ENCODE measurements around the gene PRMT1. TPM values are rescaled to one million over a fixed set of nuclear protein-coding genes. Genes with fewer than 3 reads are reported as not detected.

The PRMT1 gene
- total RNA-seq, 1 donor from 2014 or later: 90.8 TPM

DNA sequence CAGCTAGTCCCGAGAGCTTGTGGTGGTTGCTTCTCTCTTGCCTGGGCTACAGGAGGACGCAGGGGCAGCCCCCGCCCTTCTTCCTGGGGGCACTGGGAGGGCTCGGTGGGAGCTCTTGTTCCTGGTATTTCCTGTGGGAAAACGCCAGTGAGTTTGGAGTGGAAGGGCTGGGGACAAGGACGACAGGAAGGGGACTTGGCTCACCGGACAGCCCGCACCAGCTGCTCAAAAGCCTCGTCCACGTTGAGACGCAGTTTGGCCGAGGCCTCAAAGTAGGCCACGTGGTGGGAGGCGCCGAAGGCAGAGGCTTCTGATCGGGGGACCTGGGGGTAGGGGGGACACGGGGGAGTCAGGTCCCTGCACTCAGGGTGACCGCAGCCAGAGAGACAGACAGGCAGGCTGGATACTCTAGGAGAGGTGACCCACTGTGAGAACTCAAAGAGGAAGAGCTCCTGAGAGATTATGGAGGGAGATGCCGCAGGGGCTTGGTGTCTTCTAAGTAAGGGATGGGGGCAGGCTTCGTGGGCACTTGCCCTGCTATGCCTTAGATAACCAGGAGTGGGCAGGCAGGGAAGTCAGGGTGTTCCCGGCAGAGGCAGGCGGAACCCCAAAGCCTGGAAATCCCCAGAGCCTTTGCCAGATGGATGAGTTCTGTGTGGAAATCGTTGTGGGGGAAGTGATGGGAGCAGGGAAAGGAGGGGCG lies 41.4 kb upstream of the PRMT1 start:
- no peak for ATAC-seq
- Histone ChIP-seq H3K9me3 (no peaks in the 10 kb centered on the region), H3K27ac (peak overlapping the region; percentile 53), H3K36me3 (no peaks in the 10 kb centered on the region), H3K4me1 (peaks cover 20% of the 10 kb centered on the region), H3K4me3 (no peak overlapping the region), H3K27me3 (no peaks in the 10 kb centered on the region)
- TF ChIP-seq, protein P1, sequence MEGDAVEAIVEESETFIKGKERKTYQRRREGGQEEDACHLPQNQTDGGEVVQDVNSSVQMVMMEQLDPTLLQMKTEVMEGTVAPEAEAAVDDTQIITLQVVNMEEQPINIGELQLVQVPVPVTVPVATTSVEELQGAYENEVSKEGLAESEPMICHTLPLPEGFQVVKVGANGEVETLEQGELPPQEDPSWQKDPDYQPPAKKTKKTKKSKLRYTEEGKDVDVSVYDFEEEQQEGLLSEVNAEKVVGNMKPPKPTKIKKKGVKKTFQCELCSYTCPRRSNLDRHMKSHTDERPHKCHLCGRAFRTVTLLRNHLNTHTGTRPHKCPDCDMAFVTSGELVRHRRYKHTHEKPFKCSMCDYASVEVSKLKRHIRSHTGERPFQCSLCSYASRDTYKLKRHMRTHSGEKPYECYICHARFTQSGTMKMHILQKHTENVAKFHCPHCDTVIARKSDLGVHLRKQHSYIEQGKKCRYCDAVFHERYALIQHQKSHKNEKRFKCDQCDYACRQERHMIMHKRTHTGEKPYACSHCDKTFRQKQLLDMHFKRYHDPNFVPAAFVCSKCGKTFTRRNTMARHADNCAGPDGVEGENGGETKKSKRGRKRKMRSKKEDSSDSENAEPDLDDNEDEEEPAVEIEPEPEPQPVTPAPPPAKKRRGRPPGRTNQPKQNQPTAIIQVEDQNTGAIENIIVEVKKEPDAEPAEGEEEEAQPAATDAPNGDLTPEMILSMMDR (IDR thresholded peaks at IDR 0.05): no peak
- intact Hi-C loops (cut with DNase I): no loop called here
- DNase-seq: no peak

GRCh38 chr19:49636233-49636932 lies 40.7 kb upstream of the PRMT1 start:
- Histone ChIP-seq H3K36me3 (no peaks in the 10 kb centered on the region), H3K27ac (peak overlapping the region; percentile 53), H3K4me3 (no peak overlapping the region), H3K27me3 (no peaks in the 10 kb centered on the region), H3K4me1 (peaks cover 20% of the 10 kb centered on the region), H3K9me3 (no peaks in the 10 kb centered on the region)
- ATAC-seq (no peak), DNase-seq (no peak)
- TF ChIP-seq, protein P1 (IDR thresholded peaks at IDR 0.05): no peak
- intact Hi-C loops (cut with DNase I): no loop called here

GRCh38 chr19:49637821-49638738 lies 39.0 kb upstream of the PRMT1 start:
- H3K9me3 ChIP-seq: no peaks in the 10 kb centered on the region
- H3K36me3 ChIP-seq: no peaks in the 10 kb centered on the region
- no peaks in the 10 kb centered on the region for H3K27me3 ChIP-seq
- intact Hi-C loops (cut with DNase I): no loop called here
- H3K4me1 ChIP-seq: peaks cover 26% of the 10 kb centered on the region
- ATAC-seq (peak; percentile 31), DNase-seq (peak; percentile 92)
- peak overlapping the region; percentile 100 for H3K27ac ChIP-seq
- TF ChIP-seq, protein P1 (IDR thresholded peaks at IDR 0.05): no peak
- H3K4me3 ChIP-seq: peak overlapping the region; percentile 91

DNA sequence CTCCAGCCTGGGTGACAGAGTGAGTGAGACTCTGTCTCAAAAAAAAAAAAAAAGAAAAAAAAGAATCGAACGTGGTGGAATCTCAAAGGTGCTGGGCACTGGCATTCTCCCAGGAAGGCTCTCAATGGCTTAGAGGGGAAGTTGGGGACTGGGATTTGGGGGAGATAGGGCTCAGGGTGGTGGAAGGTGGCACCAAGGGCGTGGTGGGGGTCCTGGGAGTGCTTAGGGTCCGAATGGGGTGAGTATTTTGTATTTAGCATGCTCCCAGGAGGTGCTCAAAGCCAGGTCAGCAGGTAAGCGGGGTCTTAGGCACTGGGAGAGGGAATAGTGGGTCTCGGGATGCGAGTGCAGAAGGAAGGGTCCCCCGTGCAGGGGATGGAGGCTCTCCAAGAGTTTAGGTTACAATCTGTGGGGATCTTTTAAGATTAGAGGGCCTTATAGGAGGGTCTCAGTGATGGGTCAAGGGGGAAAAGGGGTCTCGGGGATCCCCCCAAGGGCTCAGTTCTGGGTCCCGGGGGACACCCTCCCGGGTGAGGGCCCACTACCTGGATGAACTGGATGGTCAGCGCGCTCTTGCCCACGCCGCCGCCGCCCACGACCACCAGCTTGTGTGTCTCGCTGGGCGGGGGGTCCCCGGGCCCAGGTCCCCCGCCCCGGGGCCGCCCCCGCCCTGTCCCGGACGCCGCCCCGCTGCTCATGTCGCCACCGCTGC lies 37.5 kb upstream of the PRMT1 start:
- TF ChIP-seq, protein P1 (IDR thresholded peaks at IDR 0.05): no peak
- peak overlapping the region; percentile 91 for H3K4me3 ChIP-seq
- no peaks in the 10 kb centered on the region for H3K9me3 ChIP-seq
- H3K36me3 ChIP-seq: no peaks in the 10 kb centered on the region
- DNase-seq (no peak), ATAC-seq (no peak)
- peaks cover 34% of the 10 kb centered on the region for H3K4me1 ChIP-seq
- no peaks in the 10 kb centered on the region for H3K27me3 ChIP-seq
- intact Hi-C loops (cut with DNase I): no loop called here
- H3K27ac ChIP-seq: peak overlapping the region; percentile 100
